ENCODE data around the gene LARP1B. TPM values are rescaled to one million over a fixed set of nuclear protein-coding genes. Genes with fewer than 3 reads are reported as not detected.

The LARP1B gene
- total and polyA plus RNA-seq, 9 of the 15 experiments (the other 6 are each of a cell fraction or from before 2014, with no cell fraction given), result 19.2 to 59.7 (median 37.9) TPM

- no peak overlapping the region for H3K9ac ChIP-seq (ENCODE audit: insufficient read depth in 1 of 2, low read depth in 2 of 2, low read length in 2 of 2)
- FAIRE-seq (no peak), ATAC-seq (no peak), DNase-seq (ENCODE audit: extremely low read depth in 1 of 4, low spot score in 3 of 4) (no peak)
- in situ Hi-C loops (cut with MboI), result no loop called here
- H3K9me3 ChIP-seq (replicated peaks; ENCODE audit: control insufficient read depth, insufficient read depth, low read depth, low read length), result no peaks in the 10 kb centered on the region
- H3K79me2 ChIP-seq (ENCODE audit: control insufficient read depth, insufficient read depth, low read length), result no peaks in the 10 kb centered on the region
- H3K4me3 ChIP-seq, result no peak overlapping the region
- CTCF ChIA-PET (ENCODE audit: low intra/inter-chr PET ratio), result no interaction called here
- WGBS (ENCODE audit: insufficient coverage, low coverage, missing lambda C conversion rate), result 32% methylated on average over 3 of the region's 3 CpGs
- BruUV-seq (replicated peaks), result no TSS peak
- intact Hi-C loops (cut with micrococcal nuclease), result no loop called here
- H3K36me3 ChIP-seq (ENCODE audit: control insufficient read depth, insufficient read depth, low read length), result no peaks in the 10 kb centered on the region
- no peak overlapping the region for H3K27ac ChIP-seq (ENCODE audit: extremely low read depth, low read depth, low read length)
- H3K4me1 ChIP-seq (replicated peaks in 1 of 2; ENCODE audit: control insufficient read depth in 2 of 2, insufficient read depth in 2 of 2, low read length in 2 of 2), result no peaks in the 10 kb centered on the region; a peak in 2 of 5 replicates
- POLR2A ChIA-PET, result interaction anchor here (0.6 kb wide), 1 partner anchor 318 kb away, joined by 3 read pairs; no protein-coding TSS in a partner anchor
- no peaks in the 10 kb centered on the region for H3K27me3 ChIP-seq (ENCODE audit: control insufficient read depth in 2 of 2, insufficient read depth in 2 of 2, low read length in 2 of 2)
- no peak overlapping the region for H2AFZ ChIP-seq (ENCODE audit: low read depth, low read length)
- no peak overlapping the region for H3K4me2 ChIP-seq (ENCODE audit: insufficient read depth, low read length)
- no peaks in the 10 kb centered on the region for H4K20me1 ChIP-seq (replicated peaks; ENCODE audit: control insufficient read depth, insufficient read depth, low read length)
- H3K9me1 ChIP-seq (ENCODE audit: control insufficient read depth, insufficient read depth, low read length), result no peaks in the 10 kb centered on the region
- TF ChIP-seq ZBTB1 (CRISPR knock-in tag; IDR thresholded peaks at IDR 0.05; ENCODE audit: borderline replicate concordance, low read depth), result no peak
- TF ChIP-seq RUNX1 (IDR thresholded peaks at IDR 0.05; ENCODE audit: low read depth), result no peak
- TF ChIP-seq ARID4B (CRISPR knock-in tag; IDR thresholded peaks at IDR 0.05), result no peak
- no peak for TF ChIP-seq PRPF4 (IDR thresholded peaks at IDR 0.05; ENCODE audit: insufficient read depth, low read depth, low read length, poor library complexity, severe bottlenecking)
- TF ChIP-seq FUS (optimal IDR thresholded peaks at IDR 0.05; ENCODE audit: low read depth, low read length), result no peak
- TF ChIP-seq CGGBP1 (CRISPR knock-in tag; IDR thresholded peaks at IDR 0.05), result no peak
- TF ChIP-seq IFI16 (CRISPR knock-in tag; IDR thresholded peaks at IDR 0.05), result no peak
- no peak for TF ChIP-seq ZNF592 (IDR thresholded peaks at IDR 0.05)
- TF ChIP-seq SETDB1 (IDR thresholded peaks at IDR 0.05; ENCODE audit: low read length), result no peak
- TF ChIP-seq ELK3 (CRISPR knock-in tag; IDR thresholded peaks at IDR 0.05), result no peak
- no peak for TF ChIP-seq NCOA4 (IDR thresholded peaks at IDR 0.05; ENCODE audit: partially characterized antibody)
Measured at GRCh38 chr4:128255906-128256305, 194.8 kb downstream of the LARP1B start.
